Calu3 (cell line): ENCODE measurements around the gene GGCT. TPM values are rescaled to one million over a fixed set of nuclear protein-coding genes. Genes with fewer than 3 reads are reported as not detected.

Source experiments
- BruUV-seq: library from RNA; stranded (reverse); fragments of 400-500 nt; replicated peaks from 2 replicates; lab custom pipeline; 2021; lab: Mats Ljungman, UMichigan
- CTCF ChIA-PET: fragments of 300-600 bp; sonication (Branson Sonifier 250); formaldehyde crosslinking; loops from one replicate; lab custom pipeline; 2022; ENCODE audit warnings: antibody characterized with exemption; lab: Charles Lee
- DNase-seq: peaks from one replicate; pipeline ENCODE4 v3.0.0; 2022
- H3K27ac Mint-ChIP-seq: one replicate; pipeline ENCODE4 v1.8.0; 2022; ENCODE audit warnings: mixed read lengths; ENCODE audit not compliant: unreplicated experiment
- H3K27me3 Mint-ChIP-seq: one replicate; pipeline ENCODE4 v1.8.0; 2022; ENCODE audit warnings: mixed read lengths; ENCODE audit not compliant: unreplicated experiment
- H3K36me3 Mint-ChIP-seq: one replicate; pipeline ENCODE4 v1.8.0; 2022; ENCODE audit warnings: mild to moderate bottlenecking, moderate library complexity, mixed read lengths; ENCODE audit not compliant: insufficient read depth, unreplicated experiment
- H3K4me1 Mint-ChIP-seq: one replicate; pipeline ENCODE4 v1.8.0; 2022; ENCODE audit warnings: mild to moderate bottlenecking, low read depth, mixed read lengths; ENCODE audit not compliant: unreplicated experiment
- H3K4me3 Mint-ChIP-seq: one replicate; pipeline ENCODE4 v1.8.0; 2022; ENCODE audit warnings: mild to moderate bottlenecking, low read depth, moderate library complexity, mixed read lengths; ENCODE audit not compliant: unreplicated experiment
- H3K9me3 Mint-ChIP-seq: one replicate; pipeline ENCODE4 v1.8.0; 2022; ENCODE audit warnings: low read depth, mixed read lengths; ENCODE audit not compliant: unreplicated experiment
- CTCF ChIP-seq: fragments of 200-600 bp; IDR thresholded peaks from one replicate; pipeline ENCODE4 v1.8.0; 2022; ENCODE audit warnings: antibody characterized with exemption; ENCODE audit not compliant: unreplicated experiment
- intact Hi-C: fragments of 100-400 bp; cut with micrococcal nuclease; formaldehyde crosslinking; loops from one replicate; pipeline ENCODE4 v1.10.0; 2022; ENCODE audit not compliant: unreplicated experiment
- total RNA-seq: library from RNA; stranded (reverse); gene quantifications from 2 replicates; pipeline ENCODE4 v1.2.3, GENCODE V29; 2022

The GGCT gene
- total RNA-seq, 1 experiment from 2014 or later, result 90.6 TPM

GRCh38 chr7:30468041-30468440 is 36.6 kb downstream of the GGCT start:
- Mint-ChIP-seq H3K27ac (no peak overlapping the region), H3K27me3 (no peaks in the 10 kb centered on the region), H3K4me3 (no peak overlapping the region), H3K36me3 (no peaks in the 10 kb centered on the region), H3K4me1 (peaks cover 11% of the 10 kb centered on the region), H3K9me3 (no peaks in the 10 kb centered on the region)
- CTCF ChIA-PET, result no interaction called here
- no TSS peak for BruUV-seq
- DNase-seq, result no peak
- intact Hi-C loops, result no loop called here
- no peak for TF ChIP-seq CTCF

DNA sequence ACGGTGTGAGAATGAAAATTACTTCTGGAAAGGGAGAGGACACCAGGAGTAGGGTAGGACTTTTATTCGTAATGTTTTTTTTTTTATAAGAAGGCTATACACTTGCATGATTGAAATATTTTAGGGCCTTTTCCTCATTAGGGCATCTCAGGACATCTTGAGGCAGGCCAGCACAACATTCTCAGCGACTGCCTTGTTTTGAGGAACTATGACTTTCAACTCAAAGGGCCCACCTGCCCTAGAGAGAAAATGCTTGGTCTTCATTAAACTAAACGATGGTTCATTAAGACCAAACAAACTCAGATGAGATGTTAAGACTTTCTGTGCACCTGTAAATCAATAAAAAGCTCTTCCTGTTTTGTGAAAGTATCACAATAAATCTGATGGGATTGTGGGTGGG is 37.4 kb downstream of the GGCT start:
- no peaks in the 10 kb centered on the region for H3K9me3 Mint-ChIP-seq
- no peaks in the 10 kb centered on the region for H3K27me3 Mint-ChIP-seq
- H3K4me1 Mint-ChIP-seq, result peaks cover 11% of the 10 kb centered on the region
- CTCF ChIA-PET, result no interaction called here
- no TSS peak for BruUV-seq
- H3K36me3 Mint-ChIP-seq, result no peaks in the 10 kb centered on the region
- no peak overlapping the region for H3K27ac Mint-ChIP-seq
- no peak overlapping the region for H3K4me3 Mint-ChIP-seq
- no peak for TF ChIP-seq CTCF
- no peak for DNase-seq
- intact Hi-C loops, result no loop called here

GRCh38 chr7:30466266-30466665 is 38.4 kb downstream of the GGCT start:
- Mint-ChIP-seq H3K4me3 (no peak overlapping the region), H3K36me3 (no peaks in the 10 kb centered on the region), H3K27me3 (no peaks in the 10 kb centered on the region), H3K4me1 (peaks cover 11% of the 10 kb centered on the region), H3K27ac (no peak overlapping the region), H3K9me3 (no peaks in the 10 kb centered on the region)
- TF ChIP-seq CTCF, result no peak
- BruUV-seq, result no TSS peak
- CTCF ChIA-PET, result interaction anchor here (1.0 to 1.1 kb wide), 2 partner anchors 12 to 13 kb away, joined by 3 to 4 read pairs; partner anchors contain the start of gene NOD1
- intact Hi-C loops, result no loop called here
- no peak for DNase-seq

GRCh38 chr7:30465811-30466180 is 38.8 kb downstream of the GGCT start:
- Mint-ChIP-seq H3K4me3 (no peak overlapping the region), H3K9me3 (no peaks in the 10 kb centered on the region), H3K36me3 (no peaks in the 10 kb centered on the region), H3K27me3 (no peaks in the 10 kb centered on the region), H3K27ac (no peak overlapping the region), H3K4me1 (peaks cover 11% of the 10 kb centered on the region)
- no peak for TF ChIP-seq CTCF
- CTCF ChIA-PET, result interaction anchor here (0.7 to 1.1 kb wide), 3 partner anchors 13 to 39 kb away, joined by 3 to 4 read pairs (median 3); partner anchors contain the start of gene NOD1
- intact Hi-C loops, result no loop called here
- no TSS peak for BruUV-seq
- no peak for DNase-seq
